COLO668 (cell line): Measurements from ENCODE around the gene MPIG6B.

Experiments used
- DNase-seq: peaks from one replicate; lab custom pipeline; 2025; ENCODE audit not compliant: unreplicated experiment; lab: John Stamatoyannopoulos, UW

MPIG6B gene

DNA sequence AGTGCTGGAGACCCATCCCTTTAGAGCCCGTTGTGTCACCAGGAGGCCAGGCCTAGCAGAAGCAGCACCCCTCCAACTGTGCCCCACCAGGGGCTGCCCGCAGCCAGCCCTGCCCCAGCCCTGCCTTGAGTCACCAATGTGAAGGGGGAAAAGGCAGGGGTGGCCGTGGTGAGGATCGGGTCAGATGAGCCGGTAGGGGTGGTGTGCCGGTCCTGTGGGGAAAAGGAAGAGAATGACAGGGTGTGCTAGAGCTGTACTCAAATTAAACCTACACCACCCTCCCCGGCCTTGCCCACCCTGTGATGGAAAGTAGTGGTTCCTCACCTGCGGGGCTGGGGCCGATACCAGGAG is 42.4 kb downstream of the MPIG6B start:
- DNase-seq, result no peak

DNA sequence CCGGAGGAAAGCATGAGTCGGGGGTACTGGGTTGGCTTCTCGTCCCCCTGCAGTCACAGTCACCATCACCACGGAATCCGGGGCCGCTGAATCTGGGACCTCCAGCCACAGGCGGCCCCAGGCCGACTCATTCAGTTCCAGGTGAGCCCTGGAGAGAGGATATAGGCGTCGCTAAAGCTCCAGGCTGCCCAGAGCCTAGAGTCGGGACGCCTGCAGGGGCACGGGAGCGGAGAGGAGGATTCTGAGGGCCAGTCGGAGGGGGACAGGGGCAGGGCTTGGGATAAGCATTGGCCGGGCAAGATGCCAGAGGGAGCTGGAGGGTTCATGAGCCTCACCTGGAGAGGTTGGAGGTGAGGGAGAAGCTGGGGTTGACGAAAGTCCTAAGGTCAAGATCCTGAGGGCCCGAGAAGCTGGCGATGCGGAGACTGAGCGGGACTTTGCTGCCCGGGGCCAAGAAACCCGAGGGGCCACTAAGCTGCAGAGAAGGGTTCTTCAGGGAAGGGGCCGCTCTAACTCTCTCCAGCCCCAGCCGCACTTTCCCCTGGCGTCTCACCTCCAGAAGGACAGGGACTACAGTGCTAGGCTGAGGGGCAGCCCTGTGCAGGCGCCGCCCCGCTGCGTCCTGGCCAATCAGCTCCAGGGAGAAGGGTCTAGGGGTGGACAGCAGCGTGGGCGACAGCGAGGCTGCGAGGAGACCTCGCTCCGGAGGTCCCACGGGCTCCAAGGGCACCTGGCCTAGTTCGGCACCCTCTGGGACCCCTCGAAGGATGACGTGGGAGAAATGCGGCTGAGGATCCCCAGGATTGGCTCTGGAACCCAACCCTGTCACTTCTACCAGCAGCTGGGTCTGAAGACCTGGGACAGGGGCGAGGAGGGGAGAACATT is 43.0 kb downstream of the MPIG6B start:
- DNase-seq, result no peak

DNA sequence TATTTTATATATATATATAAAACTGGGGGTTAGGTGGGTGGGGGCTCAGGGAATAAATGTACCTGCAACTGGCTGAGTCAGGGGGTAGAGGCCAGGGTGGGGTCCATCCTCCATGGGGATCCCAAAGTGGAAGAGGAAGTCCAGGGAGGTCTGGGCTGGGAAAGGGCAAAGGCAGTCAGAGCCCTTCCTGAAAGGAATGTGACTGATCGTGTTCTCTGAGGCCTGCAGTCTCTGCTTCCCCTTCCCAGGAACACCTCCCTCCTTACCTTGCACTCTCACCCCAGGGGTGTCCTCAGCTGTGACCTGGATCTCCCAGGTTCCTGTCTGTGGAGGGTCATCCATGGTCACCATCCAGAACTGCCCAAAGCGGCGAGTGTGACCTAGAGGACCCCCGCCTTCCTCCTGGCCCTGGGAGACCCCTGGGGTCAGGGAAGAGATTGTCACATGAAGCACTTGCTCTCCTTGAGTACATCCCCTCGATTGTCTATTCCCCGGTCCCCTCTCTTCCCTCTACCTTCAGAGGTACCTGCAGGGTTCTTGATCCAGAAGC is 44.0 kb downstream of the MPIG6B start:
- no peak for DNase-seq

DNA sequence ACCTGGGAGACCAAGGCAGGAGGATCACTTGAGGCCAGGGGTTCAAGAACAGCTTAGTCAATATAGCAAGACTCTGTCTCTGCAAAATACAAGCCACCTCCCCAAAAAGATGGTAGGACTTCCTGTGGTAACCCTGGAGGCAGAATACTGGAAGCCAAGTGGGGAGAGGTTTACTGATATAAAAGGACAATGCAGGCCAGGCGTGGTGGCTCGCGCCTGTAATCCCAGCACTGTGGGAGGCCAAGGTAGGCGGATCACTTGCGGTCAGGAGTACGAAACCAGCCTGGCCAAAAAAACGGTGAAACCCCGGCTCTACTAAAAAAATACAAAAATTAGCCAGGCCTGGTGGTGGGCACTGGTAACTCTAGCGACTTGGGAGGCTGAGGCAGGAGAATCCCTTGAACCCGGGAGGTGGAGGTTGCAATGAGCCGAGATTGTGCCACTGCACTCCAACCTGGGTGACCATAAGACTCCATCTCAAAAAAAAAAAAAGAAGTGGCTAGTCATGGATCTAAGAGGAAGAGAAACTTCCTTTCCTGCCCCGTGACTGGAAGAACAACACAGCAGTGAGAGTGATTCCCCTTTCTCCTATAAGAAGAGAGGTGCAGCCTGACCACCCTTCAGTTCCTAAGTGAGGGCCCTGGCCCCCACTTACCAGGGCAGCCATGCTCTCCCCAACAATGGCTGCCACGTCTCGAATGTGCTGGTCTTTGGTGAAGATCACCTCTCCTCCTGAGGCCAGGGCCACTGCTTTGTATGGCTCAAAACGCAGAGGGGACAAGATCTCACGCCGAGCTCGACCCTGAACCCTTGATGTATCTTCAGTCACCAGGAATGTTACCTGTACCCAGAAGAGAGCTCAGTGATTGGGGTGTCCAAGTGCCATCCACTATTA is 45.4 kb downstream of the MPIG6B start:
- DNase-seq, result no peak

DNA sequence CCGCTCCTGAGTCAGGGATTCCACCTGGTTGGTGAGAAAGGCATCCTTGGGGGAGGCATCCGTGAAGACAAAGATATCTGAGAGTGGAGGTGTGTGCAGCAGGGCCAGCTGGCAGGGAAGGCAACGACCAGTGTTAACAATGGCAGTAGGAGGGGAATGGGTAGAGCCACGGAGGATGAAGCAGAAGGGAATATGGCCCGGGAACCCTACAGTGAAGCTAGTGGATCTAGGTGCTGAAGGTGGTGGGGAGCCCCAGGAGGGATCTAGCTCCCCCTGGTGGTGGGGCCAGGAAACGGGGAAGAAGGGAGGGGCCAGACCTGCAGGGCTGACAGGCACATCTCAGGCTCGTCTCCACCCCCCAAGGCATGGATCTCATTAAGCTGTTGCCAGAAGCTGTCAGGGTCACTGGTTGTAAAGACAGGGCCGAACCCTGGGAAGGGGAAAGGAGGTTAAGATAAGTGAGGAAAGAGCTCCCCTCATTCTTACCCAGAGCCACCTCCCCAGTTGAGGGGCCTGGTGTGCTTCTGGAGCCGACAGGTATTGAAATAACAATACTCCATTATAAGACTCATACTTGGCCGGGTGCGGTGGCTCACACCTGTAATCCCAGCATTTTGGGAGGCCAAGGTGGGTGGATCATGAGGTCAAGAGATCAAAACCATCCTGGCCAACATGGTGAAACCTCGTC is 46.7 kb downstream of the MPIG6B start:
- DNase-seq, result peak; percentile 66

DNA sequence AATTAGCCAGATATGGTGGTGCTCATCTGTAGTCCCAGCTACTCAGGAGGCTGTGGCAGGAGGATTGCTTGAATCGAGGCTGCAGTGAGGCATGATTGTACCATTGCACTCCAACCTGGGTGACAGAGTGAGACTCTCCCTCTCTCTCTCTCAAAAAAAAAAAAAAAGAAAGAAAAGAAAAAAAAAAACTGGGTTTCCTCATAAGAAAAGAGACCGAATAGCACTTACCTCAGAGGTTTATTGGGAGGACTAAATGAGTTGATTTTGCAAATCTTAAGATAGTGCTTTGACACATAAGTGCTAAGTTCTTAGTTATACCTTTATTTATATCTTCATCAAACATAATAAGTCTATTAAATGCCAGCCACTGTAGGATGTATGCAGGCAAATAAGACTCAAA is 47.7 kb downstream of the MPIG6B start:
- no peak for DNase-seq

DNA sequence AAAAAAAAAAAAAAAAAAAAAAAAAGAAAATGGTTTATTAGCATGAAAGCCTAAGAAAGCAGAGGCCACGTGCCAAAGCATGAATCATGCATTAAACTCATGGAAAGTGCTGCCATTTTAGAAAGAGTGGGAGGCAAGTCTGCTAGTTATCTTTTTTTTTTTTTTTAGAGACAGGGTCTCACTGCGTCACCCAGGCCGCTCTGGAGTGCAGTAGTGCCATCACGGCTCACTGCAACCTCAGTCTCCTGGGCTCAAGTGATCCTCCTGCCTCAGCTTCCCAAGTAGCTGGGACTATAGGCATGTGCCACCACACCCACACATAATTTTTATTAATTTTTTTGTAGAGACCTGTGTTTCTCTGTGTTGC is 48.8 kb downstream of the MPIG6B start:
- DNase-seq, result no peak

DNA sequence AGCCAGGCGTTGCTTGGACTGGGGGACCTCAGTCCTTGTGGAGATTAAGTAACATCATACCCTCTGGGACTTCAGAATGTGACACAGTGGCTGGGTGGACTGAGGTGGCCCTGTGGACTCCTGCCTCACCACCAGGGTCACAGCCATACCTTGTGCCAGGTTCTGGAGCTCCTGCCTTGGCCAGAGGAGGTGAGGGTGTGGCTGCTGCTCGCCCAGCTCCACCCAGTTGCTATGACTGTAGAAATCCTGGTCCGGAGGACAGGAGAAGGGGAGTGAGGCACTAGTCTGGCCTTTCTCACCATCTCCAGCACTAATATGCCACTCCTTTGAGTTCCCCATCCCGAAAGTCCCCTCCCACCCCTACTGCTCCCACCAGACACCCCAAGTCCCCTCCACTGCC is 52.0 kb downstream of the MPIG6B start:
- no peak for DNase-seq

DNA sequence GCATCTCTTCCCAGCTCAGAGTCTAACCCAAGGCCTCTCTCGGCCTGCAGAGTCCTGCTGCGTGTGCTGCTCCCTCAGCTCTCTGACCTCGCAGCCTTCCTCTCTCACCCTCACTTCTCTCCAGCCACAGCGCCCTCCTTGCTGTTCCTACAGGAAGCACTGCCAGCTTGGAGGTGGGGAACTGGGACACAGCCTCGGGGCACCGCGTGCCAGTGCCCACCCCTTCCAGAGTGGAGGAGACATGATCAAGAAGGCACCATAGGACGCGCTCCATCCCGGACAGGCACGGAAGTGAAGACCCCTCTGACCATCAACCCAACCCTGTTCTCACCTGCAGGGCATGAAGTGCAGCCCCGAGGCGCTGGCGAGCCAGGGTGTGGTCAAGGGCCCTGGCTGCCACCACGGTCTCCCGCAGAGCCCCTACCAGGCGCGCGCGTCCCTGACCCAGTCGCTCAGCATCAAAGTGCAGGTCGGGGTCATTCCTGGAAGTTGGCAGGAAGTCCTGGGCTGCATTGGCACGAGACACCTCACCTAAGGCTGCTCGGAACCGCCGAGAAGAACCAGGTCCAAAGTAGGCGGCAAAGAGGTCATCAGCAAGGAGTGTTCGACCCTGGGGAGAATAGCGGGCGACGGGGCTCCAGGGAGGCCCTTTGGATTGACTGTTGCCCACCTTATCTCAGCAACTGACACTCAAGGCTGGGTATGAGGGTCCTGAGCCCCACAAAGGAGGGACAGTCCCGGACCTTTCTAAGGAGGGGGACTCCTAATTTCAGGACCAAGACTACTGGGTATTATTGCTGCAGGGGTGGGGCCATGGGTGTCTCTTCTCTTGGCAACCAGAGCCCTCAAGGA is 52.7 kb downstream of the MPIG6B start:
- no peak for DNase-seq
